Duodenal mucosa (tissue), 2 donors: Measurements from ENCODE around the gene VASN.
"Not testable (repeated sequence)": the region's sequence is repeated elsewhere in the genome, so short reads cannot be mapped to it uniquely, and the experiment has no call there.

Experiments used
- H3K27ac ChIP-seq: one replicate; pipeline ENCODE4 v1.7.0; 2013; ENCODE audit warnings: low read depth, low read length
- H3K27me3 ChIP-seq, 2 donors: one replicate each; pipeline ENCODE4 v1.7.0; 2013; ENCODE audit warnings: low read length in 2 of 2, control low read depth in 1 of 2; ENCODE audit not compliant: insufficient read depth in 2 of 2, control insufficient read depth in 1 of 2
- H3K36me3 ChIP-seq, 2 donors: one replicate each; pipeline ENCODE4 v1.7.0; 2013; ENCODE audit warnings: low read length in 2 of 2, control low read depth in 1 of 2; ENCODE audit not compliant: insufficient read depth in 2 of 2, control insufficient read depth in 1 of 2
- H3K4me1 ChIP-seq, 2 donors: one replicate each; pipeline ENCODE4 v1.7.0; 2013; ENCODE audit warnings: low read length in 2 of 2, control low read depth in 1 of 2; ENCODE audit not compliant: insufficient read depth in 2 of 2, control insufficient read depth in 1 of 2
- H3K4me3 ChIP-seq, 2 donors: one replicate each; pipeline ENCODE4 v1.7.0; 2013; ENCODE audit warnings: low read length in 2 of 2, low read depth in 1 of 2
- H3K9ac ChIP-seq, 2 donors: one replicate each; pipeline ENCODE4 v1.7.0; 2013; ENCODE audit warnings: low read length in 2 of 2, low read depth in 1 of 2
- H3K9me3 ChIP-seq, 2 donors: one replicate each; pipeline ENCODE4 v1.7.0; 2013; ENCODE audit warnings: low read length in 2 of 2, control low read depth in 1 of 2; ENCODE audit not compliant: control insufficient read depth in 1 of 2

Gene VASN

DNA sequence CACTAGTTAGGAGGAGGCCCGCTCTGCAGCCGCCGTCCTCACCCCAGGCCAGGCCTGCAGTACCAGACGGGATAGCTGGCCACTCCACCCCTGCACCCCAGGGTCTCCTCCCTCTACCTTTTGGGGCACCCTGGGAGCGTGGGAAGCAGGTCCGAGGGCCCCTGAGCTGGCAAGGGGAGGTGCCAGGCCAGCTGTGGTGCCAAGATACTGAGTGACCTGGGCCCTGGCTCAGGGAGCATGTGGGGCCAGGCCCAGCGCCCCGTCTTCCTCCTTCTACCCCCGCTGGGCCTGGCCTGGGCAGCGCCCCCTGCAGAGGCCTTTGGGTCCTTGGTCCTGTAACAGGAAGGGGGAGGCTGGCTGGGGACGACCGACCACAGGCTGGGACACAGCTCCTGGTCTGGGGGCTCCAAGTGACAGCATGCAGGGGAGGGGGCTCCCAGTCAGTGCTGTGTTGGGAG lies 33.5 kb upstream of the VASN start:
- H3K4me3 ChIP-seq, result no peak overlapping the region
- H3K9me3 ChIP-seq, result no peaks in the 10 kb centered on the region
- H3K4me1 ChIP-seq, result no peaks in the 10 kb centered on the region
- peaks cover 0 to 4% of the 10 kb centered on the region in 2 donors for H3K27me3 ChIP-seq
- H3K9ac ChIP-seq, result no peak overlapping the region
- H3K36me3 ChIP-seq, result peaks cover 5 to 29% of the 10 kb centered on the region in 2 donors
- no peak overlapping the region for H3K27ac ChIP-seq

DNA sequence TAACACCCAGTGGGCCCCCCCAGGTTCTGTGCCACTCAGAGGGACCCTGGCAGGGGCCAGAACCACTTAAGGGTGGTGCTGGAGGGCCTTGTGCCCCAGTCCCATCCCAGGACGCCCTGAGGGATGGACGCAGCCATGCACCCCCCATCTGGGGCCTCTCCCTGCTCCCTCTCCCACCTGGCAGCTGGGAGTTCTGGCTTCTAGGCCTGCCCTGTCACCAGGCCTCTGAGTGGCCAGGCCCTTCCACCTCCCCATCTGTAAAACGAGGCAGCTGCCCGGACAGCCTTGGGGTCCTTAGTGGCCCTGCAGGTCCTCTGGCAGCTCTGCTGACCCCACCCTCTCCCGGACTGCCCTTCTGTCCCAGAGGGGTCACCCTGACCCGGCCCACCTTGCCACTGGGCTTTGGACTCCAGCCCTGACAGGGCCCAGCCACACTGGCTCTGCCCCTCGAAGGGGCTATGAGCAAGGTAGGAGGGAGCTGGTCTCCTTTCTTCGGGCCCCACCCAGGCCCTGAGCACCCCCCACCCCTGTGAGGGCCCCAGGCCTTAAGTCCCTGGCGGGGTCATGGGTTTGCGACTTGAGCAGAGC lies 32.8 kb upstream of the VASN start:
- H3K4me3 ChIP-seq, result no peak overlapping the region
- no peaks in the 10 kb centered on the region for H3K27me3 ChIP-seq
- no peaks in the 10 kb centered on the region for H3K4me1 ChIP-seq
- H3K36me3 ChIP-seq, result peaks cover 5 to 29% of the 10 kb centered on the region in 2 donors
- H3K27ac ChIP-seq, result no peak overlapping the region
- H3K9ac ChIP-seq, result no peak overlapping the region
- H3K9me3 ChIP-seq, result no peaks in the 10 kb centered on the region

DNA sequence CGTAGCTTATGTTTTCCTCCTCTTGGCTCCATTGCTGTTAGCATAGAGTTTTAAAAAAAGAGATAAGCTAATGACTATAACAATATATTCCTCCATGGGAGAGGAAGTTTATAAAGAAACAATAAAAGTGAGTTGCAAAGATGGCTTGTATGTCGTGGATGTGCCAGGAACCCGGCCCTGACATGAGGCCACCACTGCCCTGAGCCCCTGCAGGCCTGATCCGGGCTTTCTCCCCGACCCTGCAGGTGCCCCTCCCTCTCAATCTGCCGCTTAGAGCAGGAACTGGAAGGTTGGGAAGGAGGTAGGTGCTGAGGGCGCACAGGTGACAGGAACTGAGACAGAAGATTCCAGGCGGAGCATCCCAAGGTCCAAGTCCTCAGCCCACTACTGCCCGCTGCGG lies 32.2 kb upstream of the VASN start:
- Histone ChIP-seq H3K4me3 (no peak overlapping the region), H3K27ac (no peak overlapping the region), H3K9ac (no peak overlapping the region), H3K27me3 (no peaks in the 10 kb centered on the region), H3K36me3 (peaks cover 5 to 29% of the 10 kb centered on the region in 2 donors), H3K9me3 (no peaks in the 10 kb centered on the region), H3K4me1 (no peaks in the 10 kb centered on the region)

DNA sequence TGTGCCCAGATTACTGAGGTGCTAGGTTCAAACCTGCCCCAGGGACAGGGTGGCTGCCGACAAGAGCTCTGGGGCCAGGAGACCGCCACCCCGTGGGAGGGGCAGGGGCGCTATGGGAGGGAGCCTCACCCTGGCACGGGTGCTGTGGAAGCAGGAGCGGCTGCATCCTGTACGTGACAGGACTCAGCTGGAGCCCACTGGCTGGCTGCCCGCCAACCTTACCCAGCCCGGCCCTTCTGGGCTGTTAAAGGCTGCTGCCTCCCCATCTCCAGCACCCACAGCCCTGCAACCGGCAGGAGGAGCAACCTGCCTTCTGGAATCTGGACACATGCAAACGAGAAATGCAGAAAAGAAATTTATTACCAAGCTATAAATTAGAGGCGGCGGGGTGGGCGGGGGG lies 31.7 kb upstream of the VASN start:
- Histone ChIP-seq H3K4me3 (no peak overlapping the region), H3K9ac (no peak overlapping the region), H3K4me1 (no peaks in the 10 kb centered on the region), H3K9me3 (no peaks in the 10 kb centered on the region), H3K27ac (no peak overlapping the region), H3K36me3 (peaks cover 5 to 25% of the 10 kb centered on the region in 2 donors), H3K27me3 (no peaks in the 10 kb centered on the region)

DNA sequence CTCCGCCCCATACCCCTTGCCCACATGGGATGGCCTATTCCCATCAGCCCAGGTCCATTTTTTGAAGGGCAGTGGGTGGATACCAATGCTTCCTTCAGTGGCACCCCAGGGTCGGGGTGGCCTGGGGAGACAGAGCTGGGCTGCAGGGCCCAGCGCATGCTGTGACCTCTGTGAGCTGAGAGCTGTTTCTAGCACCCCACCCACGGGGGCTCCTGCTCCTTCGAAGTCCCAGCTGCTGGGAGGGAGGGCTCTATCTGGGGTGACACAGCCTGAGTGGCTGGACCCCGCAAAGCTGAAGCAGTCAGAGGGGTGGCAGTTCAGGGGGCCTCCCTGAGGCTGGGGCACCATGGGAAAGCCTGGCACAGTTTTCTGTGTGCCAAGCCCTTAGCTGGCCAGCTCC lies 31.2 kb upstream of the VASN start:
- Histone ChIP-seq H3K27ac (no peak overlapping the region), H3K9me3 (no peaks in the 10 kb centered on the region), H3K4me1 (no peaks in the 10 kb centered on the region), H3K9ac (no peak overlapping the region), H3K4me3 (no peak overlapping the region), H3K27me3 (no peaks in the 10 kb centered on the region), H3K36me3 (peaks cover 5 to 23% of the 10 kb centered on the region in 2 donors)

DNA sequence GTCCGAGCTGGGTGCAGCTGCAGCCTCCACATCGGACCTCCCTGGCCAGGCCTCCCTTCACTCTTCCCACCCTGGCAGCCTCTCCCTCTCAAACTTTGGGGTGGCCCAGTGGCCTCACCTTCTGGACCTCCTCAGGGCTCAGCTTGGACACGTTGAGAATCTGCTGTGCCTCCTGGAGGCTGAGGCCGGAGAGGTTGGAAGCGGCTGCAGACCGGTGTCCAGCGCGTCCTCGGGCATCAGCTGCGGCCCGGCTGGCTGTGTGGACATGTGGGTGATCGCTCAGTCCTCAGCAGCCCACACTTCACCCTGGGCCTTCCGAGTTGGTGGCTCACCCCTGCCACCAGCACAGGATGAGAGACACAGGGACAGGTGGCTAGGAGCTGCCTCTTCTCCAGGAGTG lies 30.4 kb upstream of the VASN start:
- no peak overlapping the region for H3K9ac ChIP-seq
- H3K4me3 ChIP-seq, result no peak overlapping the region
- H3K36me3 ChIP-seq, result peaks cover 7 to 23% of the 10 kb centered on the region in 2 donors
- no peaks in the 10 kb centered on the region for H3K27me3 ChIP-seq
- no peaks in the 10 kb centered on the region for H3K9me3 ChIP-seq
- peaks cover 0 to 5% of the 10 kb centered on the region in 2 donors for H3K4me1 ChIP-seq
- H3K27ac ChIP-seq, result no peak overlapping the region

DNA sequence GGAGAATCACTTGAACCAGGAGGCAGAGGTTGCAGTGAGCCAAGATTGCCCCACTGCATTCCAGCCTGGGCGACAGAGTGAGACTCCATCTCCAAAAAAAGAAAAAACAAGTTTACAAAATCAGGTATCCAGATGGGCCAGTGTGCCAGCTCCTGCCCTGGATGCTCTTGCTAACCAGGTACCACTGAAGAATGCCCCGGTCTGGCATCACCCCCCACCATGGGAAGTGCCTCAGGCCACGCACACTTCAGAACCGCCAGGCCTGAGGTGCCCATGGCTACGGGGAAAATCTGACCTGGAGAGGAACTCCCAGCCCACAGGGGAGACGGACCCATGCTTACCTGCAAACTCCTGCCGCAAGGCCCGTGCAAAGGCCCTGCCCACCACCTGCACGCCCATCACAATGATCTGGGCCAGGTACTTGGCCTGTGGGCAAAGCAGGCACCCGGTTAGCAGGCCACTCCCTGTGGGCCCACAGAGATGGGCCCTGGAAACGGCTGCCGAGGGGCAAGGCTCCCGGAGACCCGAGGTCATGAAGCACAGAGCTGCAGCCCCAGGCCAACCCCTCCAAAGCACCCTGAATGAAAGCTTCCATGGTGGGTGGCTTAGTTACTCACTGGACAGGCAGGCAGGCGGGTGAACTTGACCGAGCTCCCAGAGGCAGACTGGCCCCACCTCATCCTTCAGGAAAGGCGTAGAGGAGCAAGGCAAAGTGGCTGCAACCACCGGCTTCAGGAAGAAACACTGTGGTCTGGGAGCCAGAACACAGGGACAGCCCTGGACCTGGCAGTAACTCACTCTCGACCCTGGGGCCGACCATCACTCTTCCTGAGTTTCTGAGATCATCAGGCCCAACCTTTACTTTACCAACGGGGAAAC lies 28.5 kb upstream of the VASN start:
- Histone ChIP-seq H3K4me1 (peaks cover 0 to 5% of the 10 kb centered on the region in 2 donors), H3K27me3 (no peaks in the 10 kb centered on the region), H3K27ac (no peak overlapping the region), H3K36me3 (peaks cover 7 to 27% of the 10 kb centered on the region in 2 donors), H3K9me3 (no peaks in the 10 kb centered on the region), H3K9ac (no peak overlapping the region), H3K4me3 (no peak overlapping the region)

DNA sequence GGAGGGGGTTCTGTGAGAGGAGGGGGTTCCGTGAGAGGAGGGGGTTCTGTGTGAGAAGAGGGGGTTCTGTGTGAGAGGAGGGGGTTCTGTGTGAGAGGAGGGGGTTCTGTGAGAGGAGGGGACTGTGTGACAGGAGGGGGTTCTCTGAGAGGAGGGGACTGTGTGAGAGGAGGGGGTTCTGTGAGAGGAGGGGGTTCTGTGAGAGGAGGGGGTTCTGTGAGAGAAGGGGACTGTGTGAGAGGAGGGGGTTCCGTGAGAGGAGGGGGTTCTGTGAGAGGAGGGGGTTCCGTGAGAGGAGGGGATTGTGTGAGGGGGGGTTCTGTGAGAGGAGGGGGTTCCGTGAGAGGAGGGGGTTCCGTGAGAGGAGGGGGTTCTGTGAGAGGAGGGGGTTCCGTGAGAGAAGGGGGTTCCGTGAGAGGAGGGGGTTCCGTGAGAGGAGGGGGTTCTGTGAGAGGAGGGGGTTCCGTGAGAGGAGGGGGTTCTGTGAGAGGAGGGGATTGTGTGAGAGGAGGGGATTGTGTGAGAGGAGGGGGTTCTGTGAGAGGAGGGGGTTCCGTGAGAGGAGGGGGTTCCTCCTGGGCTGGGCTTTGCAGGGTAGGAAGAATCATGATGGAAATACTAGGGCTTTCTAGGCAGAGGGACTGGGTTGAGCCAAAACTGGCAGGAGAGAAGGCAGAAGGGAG lies 27.2 kb upstream of the VASN start:
- H3K4me1 ChIP-seq, H3K4me3 ChIP-seq, H3K27ac ChIP-seq, H3K9ac ChIP-seq, H3K9me3 ChIP-seq, H3K27me3 ChIP-seq: not testable (repeated sequence)
- H3K36me3 ChIP-seq, result peaks cover 7 to 23% of the 10 kb centered on the region in 2 donors

DNA sequence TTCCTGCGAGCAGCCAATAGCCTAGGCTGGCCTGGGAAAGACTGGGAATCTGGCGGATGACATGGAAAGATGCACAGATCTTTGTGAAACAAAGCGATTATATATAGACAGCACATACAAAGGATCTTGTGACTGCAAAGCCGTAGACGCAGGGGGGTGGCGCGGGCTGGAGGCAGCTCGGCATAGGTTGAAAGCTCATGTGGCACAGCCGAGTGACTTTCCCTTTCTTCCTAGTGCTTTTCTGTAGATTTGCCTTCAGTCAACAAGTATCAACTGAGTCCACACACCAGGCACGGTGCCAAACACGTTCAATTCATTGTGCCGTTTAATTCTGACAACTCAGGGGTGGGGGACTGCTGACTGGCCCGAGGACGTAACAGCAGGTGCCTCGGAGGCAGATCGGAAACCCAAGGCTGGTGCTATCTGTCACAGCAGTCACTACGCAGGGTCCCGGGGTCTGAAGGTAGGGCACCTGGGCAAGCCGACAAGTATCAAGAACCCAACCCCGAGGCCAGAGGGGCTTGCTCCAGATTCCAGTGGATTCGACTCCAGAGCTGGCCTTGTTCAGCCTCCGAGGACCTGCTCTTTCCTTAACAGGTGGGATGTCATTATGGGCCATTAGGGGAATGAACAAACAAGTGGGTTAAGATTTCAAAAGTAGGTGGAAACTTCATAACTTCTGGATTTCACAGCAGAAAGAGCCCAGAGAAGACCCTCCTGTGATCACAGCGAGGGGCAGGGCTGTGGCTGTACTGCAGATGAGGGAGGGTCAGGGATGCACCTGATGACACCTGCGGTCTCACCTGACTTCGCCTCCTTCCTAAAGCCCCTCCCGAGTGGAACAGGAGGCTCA lies 26.4 kb upstream of the VASN start:
- Histone ChIP-seq H3K4me1 (peaks cover 0 to 5% of the 10 kb centered on the region in 2 donors), H3K4me3 (no peak overlapping the region), H3K9me3 (no peaks in the 10 kb centered on the region), H3K36me3 (peaks cover 7 to 18% of the 10 kb centered on the region in 2 donors), H3K9ac (no peak overlapping the region), H3K27me3 (no peaks in the 10 kb centered on the region), H3K27ac (no peak overlapping the region)
